ENCODE data around the gene PSORS1C2.

Gene PSORS1C2

GRCh38 chr6:31149827-31150447 is 11.1 kb upstream of the PSORS1C2 start:
- no peak overlapping the region for H3K27ac ChIP-seq (ENCODE audit: insufficient read depth in 1 of 2, low read depth in 1 of 2, low read length in 2 of 2, poor library complexity in 1 of 2, severe bottlenecking in 2 of 2)
- CTCF ChIA-PET: interaction anchor here (1.1 to 1.6 kb wide), 2 partner anchors 9 to 217 kb away, joined by 3 to 4 read pairs; partner anchors contain the start of gene TCF19
- H3K36me3 ChIP-seq (ENCODE audit: control insufficient read depth in 4 of 4, insufficient read depth in 4 of 4, low read length in 3 of 4): peaks cover 4 to 47% (median 29%) of the 10 kb centered on the region in 4 experiments
- 98% methylated on average over 6 of the region's 6 CpGs for WGBS (ENCODE audit: insufficient coverage)
- H3K4me1 ChIP-seq (ENCODE audit: control extremely low read depth in 1 of 4, control insufficient read depth in 4 of 4, insufficient read depth in 4 of 4, low read length in 3 of 4): no peaks in the 10 kb centered on the region
- no peaks in the 10 kb centered on the region for H3K9me3 ChIP-seq (ENCODE audit: control extremely low read depth in 1 of 5, control insufficient read depth in 4 of 5, insufficient read depth in 2 of 5, low read depth in 1 of 5, low read length in 4 of 5)
- DNase-seq: no peak
- no peak overlapping the region for H3K4me3 ChIP-seq (ENCODE audit: control insufficient read depth in 1 of 7, extremely low read depth in 1 of 7, insufficient read depth in 4 of 7, low read depth in 2 of 7, low read length in 6 of 7)
- H3K27me3 ChIP-seq (replicated peaks in 2 of 5; ENCODE audit: control insufficient read depth in 4 of 5, insufficient read depth in 5 of 5, low read length in 4 of 5): no peaks in the 10 kb centered on the region
- POLR2A ChIA-PET: no interaction called here

GRCh38 chr6:31145386-31145785 is 6.5 kb upstream of the PSORS1C2 start:
- no peak for DNase-seq
- CTCF ChIA-PET: interaction anchor here (0.7 to 1.2 kb wide), 2 partner anchors 18 to 47 kb away, joined by 3 read pairs; no protein-coding TSS in a partner anchor
- Histone ChIP-seq H3K4me1 (ENCODE audit: control extremely low read depth in 1 of 4, control insufficient read depth in 4 of 4, insufficient read depth in 4 of 4, low read length in 3 of 4) (no peaks in the 10 kb centered on the region), H3K36me3 (ENCODE audit: control insufficient read depth in 4 of 4, insufficient read depth in 4 of 4, low read length in 3 of 4) (peaks cover 3 to 53% (median 30%) of the 10 kb centered on the region in 4 experiments), H3K27ac (ENCODE audit: insufficient read depth in 1 of 2, low read depth in 1 of 2, low read length in 2 of 2, poor library complexity in 1 of 2, severe bottlenecking in 2 of 2) (no peak overlapping the region), H3K27me3 (replicated peaks in 2 of 5; ENCODE audit: control insufficient read depth in 4 of 5, insufficient read depth in 5 of 5, low read length in 4 of 5) (no peaks in the 10 kb centered on the region), H3K9me3 (ENCODE audit: control extremely low read depth in 1 of 5, control insufficient read depth in 4 of 5, insufficient read depth in 2 of 5, low read depth in 1 of 5, low read length in 4 of 5) (no peaks in the 10 kb centered on the region), H3K4me3 (ENCODE audit: control insufficient read depth in 1 of 7, extremely low read depth in 1 of 7, insufficient read depth in 4 of 7, low read depth in 2 of 7, low read length in 6 of 7) (no peak overlapping the region)
- WGBS (ENCODE audit: insufficient coverage): 100% methylated on average over 9 of the region's 10 CpGs
- POLR2A ChIA-PET: no interaction called here

DNA sequence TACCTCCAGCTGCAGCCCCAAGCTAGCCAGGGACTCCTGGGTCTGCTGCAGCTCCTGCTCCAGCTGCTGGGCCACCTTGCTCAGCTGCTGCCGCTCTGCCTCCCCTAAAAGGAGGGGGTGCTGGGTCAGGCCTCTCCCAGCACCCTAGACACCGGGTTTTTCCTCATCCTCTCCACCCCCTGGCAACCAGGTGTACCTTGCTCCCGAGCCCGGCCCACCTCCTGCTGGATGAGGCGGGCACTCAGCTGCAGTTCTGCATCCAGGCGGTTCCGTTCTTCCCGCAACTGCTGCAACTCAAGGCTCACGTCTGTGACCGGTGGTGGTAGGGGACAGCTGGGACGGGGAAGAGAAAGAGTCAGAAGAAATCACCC is 6.1 kb upstream of the PSORS1C2 start:
- peaks cover 3 to 49% (median 26%) of the 10 kb centered on the region in 4 experiments for H3K36me3 ChIP-seq (ENCODE audit: control insufficient read depth in 4 of 4, insufficient read depth in 4 of 4, low read length in 3 of 4)
- no peaks in the 10 kb centered on the region for H3K27me3 ChIP-seq (replicated peaks in 2 of 5; ENCODE audit: control insufficient read depth in 4 of 5, insufficient read depth in 5 of 5, low read length in 4 of 5)
- CTCF ChIA-PET: interaction anchor here (0.7 to 2.1 kb wide), 3 partner anchors 19 to 52 kb away, joined by 3 to 6 read pairs (median 3); no protein-coding TSS in a partner anchor
- no peaks in the 10 kb centered on the region for H3K4me1 ChIP-seq (ENCODE audit: control extremely low read depth in 1 of 4, control insufficient read depth in 4 of 4, insufficient read depth in 4 of 4, low read length in 3 of 4)
- POLR2A ChIA-PET: no interaction called here
- no peak overlapping the region for H3K4me3 ChIP-seq (ENCODE audit: control insufficient read depth in 1 of 7, extremely low read depth in 1 of 7, insufficient read depth in 4 of 7, low read depth in 2 of 7, low read length in 6 of 7)
- WGBS (ENCODE audit: insufficient coverage): 73% methylated on average over 6 of the region's 11 CpGs
- no peak overlapping the region for H3K27ac ChIP-seq (ENCODE audit: insufficient read depth in 1 of 2, low read depth in 1 of 2, low read length in 2 of 2, poor library complexity in 1 of 2, severe bottlenecking in 2 of 2)
- DNase-seq: no peak
- H3K9me3 ChIP-seq (ENCODE audit: control extremely low read depth in 1 of 5, control insufficient read depth in 4 of 5, insufficient read depth in 2 of 5, low read depth in 1 of 5, low read length in 4 of 5): no peaks in the 10 kb centered on the region

- Histone ChIP-seq H3K36me3 (ENCODE audit: control insufficient read depth in 4 of 4, insufficient read depth in 4 of 4, low read length in 3 of 4) (peaks cover 3 to 44% (median 23%) of the 10 kb centered on the region in 4 experiments), H3K4me3 (ENCODE audit: control insufficient read depth in 1 of 7, extremely low read depth in 1 of 7, insufficient read depth in 4 of 7, low read depth in 2 of 7, low read length in 6 of 7) (no peak overlapping the region), H3K9me3 (ENCODE audit: control extremely low read depth in 1 of 5, control insufficient read depth in 4 of 5, insufficient read depth in 2 of 5, low read depth in 1 of 5, low read length in 4 of 5) (no peaks in the 10 kb centered on the region), H3K4me1 (ENCODE audit: control extremely low read depth in 1 of 4, control insufficient read depth in 4 of 4, insufficient read depth in 4 of 4, low read length in 3 of 4) (no peaks in the 10 kb centered on the region), H3K27ac (ENCODE audit: insufficient read depth in 1 of 2, low read depth in 1 of 2, low read length in 2 of 2, poor library complexity in 1 of 2, severe bottlenecking in 2 of 2) (no peak overlapping the region), H3K27me3 (replicated peaks in 2 of 5; ENCODE audit: control insufficient read depth in 4 of 5, insufficient read depth in 5 of 5, low read length in 4 of 5) (no peaks in the 10 kb centered on the region)
- POLR2A ChIA-PET: no interaction called here
- CTCF ChIA-PET: interaction anchor here (1.1 to 2.1 kb wide), 2 partner anchors 13 to 53 kb away, joined by 4 to 6 read pairs; partner anchors contain the start of gene CCHCR1
- WGBS (ENCODE audit: insufficient coverage): 97% methylated on average over 17 of the region's 18 CpGs
- DNase-seq: no peak
Measured at GRCh38 chr6:31144296-31144969, 5.6 kb upstream of the PSORS1C2 start.

DNA sequence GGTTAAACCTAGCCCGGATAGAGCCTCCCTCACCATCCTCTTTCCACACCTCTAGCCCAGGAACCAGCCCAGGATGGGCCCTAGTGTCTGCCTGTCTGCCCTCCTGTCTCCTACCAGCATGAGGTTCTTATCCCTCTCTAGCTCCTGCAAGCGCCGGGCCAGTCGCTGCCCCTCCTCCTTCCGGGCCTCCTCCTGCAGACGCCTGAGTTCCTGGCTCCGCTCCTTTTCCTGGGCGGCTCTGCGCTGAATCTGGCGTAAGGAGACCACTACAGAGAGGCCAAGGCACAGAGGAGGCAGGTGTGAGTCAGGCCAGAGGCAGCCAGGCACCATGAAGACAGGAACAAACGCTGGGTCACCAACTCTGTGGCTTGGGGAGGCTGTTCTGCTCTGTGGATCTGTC is 4.3 kb upstream of the PSORS1C2 start:
- ChIA-PET CTCF (interaction anchor here (0.9 to 2.1 kb wide), 3 partner anchors 14 to 54 kb away, joined by 3 to 6 read pairs (median 4); partner anchors contain the start of gene CCHCR1), POLR2A (no interaction called here)
- no peak for DNase-seq
- WGBS (ENCODE audit: insufficient coverage): 93% methylated on average over 11 of the region's 11 CpGs
- peaks cover 3 to 36% (median 22%) of the 10 kb centered on the region in 4 experiments for H3K36me3 ChIP-seq (ENCODE audit: control insufficient read depth in 4 of 4, insufficient read depth in 4 of 4, low read length in 3 of 4)
- H3K4me3 ChIP-seq (ENCODE audit: control insufficient read depth in 1 of 7, extremely low read depth in 1 of 7, insufficient read depth in 4 of 7, low read depth in 2 of 7, low read length in 6 of 7): no peak overlapping the region
- H3K4me1 ChIP-seq (ENCODE audit: control extremely low read depth in 1 of 4, control insufficient read depth in 4 of 4, insufficient read depth in 4 of 4, low read length in 3 of 4): no peaks in the 10 kb centered on the region
- no peaks in the 10 kb centered on the region for H3K27me3 ChIP-seq (replicated peaks in 2 of 5; ENCODE audit: control insufficient read depth in 4 of 5, insufficient read depth in 5 of 5, low read length in 4 of 5)
- H3K9me3 ChIP-seq (ENCODE audit: control extremely low read depth in 1 of 5, control insufficient read depth in 4 of 5, insufficient read depth in 2 of 5, low read depth in 1 of 5, low read length in 4 of 5): no peaks in the 10 kb centered on the region
- no peak overlapping the region for H3K27ac ChIP-seq (ENCODE audit: insufficient read depth in 1 of 2, low read depth in 1 of 2, low read length in 2 of 2, poor library complexity in 1 of 2, severe bottlenecking in 2 of 2)

GRCh38 chr6:31142361-31142761 is 3.5 kb upstream of the PSORS1C2 start:
- no peaks in the 10 kb centered on the region for H3K27me3 ChIP-seq (replicated peaks in 2 of 5; ENCODE audit: control insufficient read depth in 4 of 5, insufficient read depth in 5 of 5, low read length in 4 of 5)
- POLR2A ChIA-PET: no interaction called here
- DNase-seq: no peak
- H3K4me1 ChIP-seq (ENCODE audit: control extremely low read depth in 1 of 4, control insufficient read depth in 4 of 4, insufficient read depth in 4 of 4, low read length in 3 of 4): peaks cover 0 to 7% (median 4%) of the 10 kb centered on the region in 4 experiments
- 88% methylated on average over 2 of the region's 2 CpGs for WGBS (ENCODE audit: insufficient coverage)
- no peak overlapping the region for H3K4me3 ChIP-seq (ENCODE audit: control insufficient read depth in 1 of 7, extremely low read depth in 1 of 7, insufficient read depth in 4 of 7, low read depth in 2 of 7, low read length in 6 of 7)
- H3K36me3 ChIP-seq (ENCODE audit: control insufficient read depth in 4 of 4, insufficient read depth in 4 of 4, low read length in 3 of 4): peaks cover 3 to 33% (median 21%) of the 10 kb centered on the region in 4 experiments
- H3K27ac ChIP-seq (ENCODE audit: insufficient read depth in 1 of 2, low read depth in 1 of 2, low read length in 2 of 2, poor library complexity in 1 of 2, severe bottlenecking in 2 of 2): no peak overlapping the region
- CTCF ChIA-PET: interaction anchor here (0.6 to 1.9 kb wide), 5 partner anchors 11 to 55 kb away, joined by 3 to 8 read pairs (median 3); no protein-coding TSS in a partner anchor
- H3K9me3 ChIP-seq (ENCODE audit: control extremely low read depth in 1 of 5, control insufficient read depth in 4 of 5, insufficient read depth in 2 of 5, low read depth in 1 of 5, low read length in 4 of 5): no peaks in the 10 kb centered on the region

DNA sequence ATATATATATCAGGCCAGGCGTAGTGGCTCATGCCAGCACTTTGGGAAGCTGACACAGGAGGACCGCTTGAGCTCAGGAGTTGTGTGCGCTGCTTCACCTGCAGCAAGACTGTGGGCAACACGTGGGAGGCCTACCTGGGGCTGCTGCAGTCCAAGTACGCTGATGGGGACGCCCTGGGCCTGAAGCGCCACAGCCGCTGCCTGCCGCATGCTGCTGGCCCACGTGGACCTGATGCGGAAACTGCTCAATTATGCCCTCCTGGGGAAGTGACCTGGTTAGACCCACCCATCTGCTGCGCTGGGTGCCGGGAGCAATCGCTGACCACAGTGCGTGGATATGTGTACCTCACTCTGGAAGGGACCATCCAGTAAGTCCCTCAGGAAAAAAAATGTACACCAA is 1.8 kb upstream of the PSORS1C2 start:
- CTCF ChIA-PET: interaction anchor here (4.1 kb wide), 1 partner anchor 51 kb away, joined by 31 read pairs; no protein-coding TSS in a partner anchor

More for the DNA sequence above, 1.8 kb upstream of the PSORS1C2 start:
- Histone ChIP-seq H3K36me3 (ENCODE audit: control insufficient read depth in 4 of 4, insufficient read depth in 4 of 4, low read length in 3 of 4) (peaks cover 3 to 31% (median 20%) of the 10 kb centered on the region in 4 experiments), H3K4me1 (ENCODE audit: control extremely low read depth in 1 of 4, control insufficient read depth in 4 of 4, insufficient read depth in 4 of 4, low read length in 3 of 4) (peaks cover 0 to 7% (median 4%) of the 10 kb centered on the region in 4 experiments), H3K27me3 (replicated peaks in 2 of 5; ENCODE audit: control insufficient read depth in 4 of 5, insufficient read depth in 5 of 5, low read length in 4 of 5) (peaks cover 0 to 2% (median 0%) of the 10 kb centered on the region in 5 experiments), H3K27ac (ENCODE audit: insufficient read depth in 1 of 2, low read depth in 1 of 2, low read length in 2 of 2, poor library complexity in 1 of 2, severe bottlenecking in 2 of 2) (no peak overlapping the region), H3K9me3 (ENCODE audit: control extremely low read depth in 1 of 5, control insufficient read depth in 4 of 5, insufficient read depth in 2 of 5, low read depth in 1 of 5, low read length in 4 of 5) (no peaks in the 10 kb centered on the region), H3K4me3 (ENCODE audit: control insufficient read depth in 1 of 7, extremely low read depth in 1 of 7, insufficient read depth in 4 of 7, low read depth in 2 of 7, low read length in 6 of 7) (no peak overlapping the region)
- POLR2A ChIA-PET: no interaction called here
- 91% methylated on average over 13 of the region's 15 CpGs for whole genome bisulfite sequencing (ENCODE audit: insufficient coverage)
- DNase-seq: no peak
